ENCODE results near the gene GPR4.
"Not testable (repeated sequence)": the region's sequence is repeated elsewhere in the genome, so short reads cannot be mapped to it uniquely, and the experiment has no call there.

GPR4 gene

DNA sequence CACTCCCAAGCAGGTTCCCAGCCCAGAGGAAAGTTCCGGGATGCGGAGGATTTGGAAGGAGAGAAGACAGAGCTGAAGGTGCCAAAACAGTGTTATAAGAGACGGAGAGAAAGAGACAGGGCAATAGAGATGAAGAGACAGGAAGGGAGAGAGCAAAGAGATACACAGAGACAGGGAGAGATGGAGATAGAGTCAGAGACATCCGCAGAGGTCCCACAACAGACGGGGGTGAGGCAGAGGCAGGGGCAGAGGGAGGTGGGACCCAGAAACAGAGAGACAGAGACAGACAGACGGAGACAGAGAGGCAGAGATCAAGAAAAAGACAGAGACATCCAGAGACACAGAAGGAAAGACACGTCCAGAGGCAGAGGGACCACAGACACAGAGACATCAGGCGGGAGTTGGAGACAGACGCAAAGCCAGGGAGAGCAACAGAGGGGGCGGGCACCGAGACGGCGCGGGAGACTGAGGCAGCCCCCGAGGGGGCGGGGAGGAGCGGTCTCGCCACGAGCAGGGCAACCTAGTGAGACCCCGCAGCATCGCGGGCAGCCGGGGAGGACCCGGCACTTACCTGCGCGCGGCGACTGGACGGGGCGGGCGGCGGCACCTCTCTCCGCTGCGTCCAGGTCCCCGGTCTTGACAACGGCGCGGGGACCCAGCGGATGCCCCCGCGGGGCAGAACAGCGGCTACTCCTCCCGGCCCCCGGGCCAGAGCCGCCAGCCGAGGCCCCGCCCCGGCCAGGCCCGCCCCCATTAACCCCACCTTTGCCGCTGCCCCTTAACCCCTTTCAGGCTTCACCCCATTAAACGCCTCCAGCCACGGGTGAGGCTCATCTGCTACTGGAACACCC lies at the start of gene GPR4:
GPR4 (minus strand) TSS at position 689 of the 851 bp plus-strand sequence. CDS start 10,346 bp downstream, outside the sequence.
- DNase-seq (ENCODE audit: low read depth): no peak

DNA sequence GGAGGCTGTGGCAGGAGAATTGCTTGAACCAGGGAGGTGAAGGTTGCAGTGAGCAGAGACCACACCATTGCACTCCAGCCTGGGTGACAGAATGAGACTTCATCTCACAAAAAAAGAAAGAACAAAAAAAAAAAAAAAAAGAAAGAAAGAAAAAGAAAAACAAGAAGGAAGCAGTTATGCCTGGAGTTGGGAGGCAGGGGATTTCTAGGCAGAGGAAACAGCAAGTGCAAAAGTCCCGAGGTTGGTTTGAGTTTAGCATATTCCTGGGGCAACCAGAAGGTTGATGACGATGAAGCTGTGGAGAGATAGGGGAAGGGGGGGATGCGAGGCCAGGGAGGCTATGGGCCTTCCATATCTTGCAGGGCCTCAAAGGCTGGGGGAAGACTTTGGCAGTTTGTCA lies 48.7 kb upstream of the GPR4 start:
- no peak for DNase-seq (ENCODE audit: low read depth)

DNA sequence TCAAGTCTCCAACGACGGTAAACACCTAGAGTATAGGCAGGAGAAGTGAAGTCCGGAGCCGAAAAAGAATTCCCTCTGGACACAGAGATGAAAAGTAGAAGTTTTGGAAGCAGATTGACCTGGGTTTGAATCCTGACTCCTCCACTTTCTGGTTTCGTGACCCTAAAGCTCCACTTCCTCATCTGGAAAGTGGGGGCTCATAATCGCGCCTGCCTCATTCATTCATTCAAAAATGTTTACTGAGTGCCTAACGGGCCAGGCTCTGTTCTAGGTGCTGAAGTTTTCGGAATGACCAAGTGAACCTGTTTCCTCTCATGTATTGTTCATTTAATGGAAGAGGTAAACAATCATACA lies 44.3 kb upstream of the GPR4 start:
- no peak for DNase-seq (ENCODE audit: low read depth)

DNA sequence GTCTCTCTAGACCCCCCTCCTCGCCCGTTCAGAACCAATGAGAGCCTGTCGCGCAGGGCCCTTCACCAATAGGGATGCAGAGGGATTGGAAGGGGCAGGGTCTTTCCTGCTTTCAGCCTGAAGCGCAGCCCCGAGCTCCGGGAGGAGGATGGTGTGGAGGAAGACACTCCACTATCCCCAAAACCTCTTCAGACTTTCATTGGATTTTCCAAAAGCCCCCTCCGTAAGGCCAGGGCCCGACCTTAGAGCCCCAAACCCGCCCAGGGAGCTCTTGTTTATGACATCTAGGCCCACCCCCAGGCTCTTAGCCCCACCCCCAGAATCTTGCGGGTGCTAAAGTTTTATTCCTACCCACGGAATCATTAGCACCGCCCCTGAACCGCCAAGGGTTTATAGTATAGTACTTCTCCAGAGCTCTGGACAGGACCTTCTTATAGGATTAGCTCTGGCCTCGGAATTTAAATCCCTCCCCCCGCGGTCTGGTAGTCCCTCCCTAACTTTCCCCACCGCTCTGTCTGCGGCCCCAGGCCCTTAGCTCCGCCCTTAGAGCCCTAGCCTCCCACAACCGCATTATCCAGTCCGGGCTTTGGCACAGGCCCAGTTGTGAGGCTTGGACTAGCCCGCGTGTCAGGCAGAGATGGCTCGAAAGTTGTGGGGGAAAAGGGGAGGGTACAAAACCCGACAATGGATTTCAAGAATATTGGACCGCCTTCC lies 43.8 kb upstream of the GPR4 start:
- DNase-seq (ENCODE audit: low read depth): no peak

DNA sequence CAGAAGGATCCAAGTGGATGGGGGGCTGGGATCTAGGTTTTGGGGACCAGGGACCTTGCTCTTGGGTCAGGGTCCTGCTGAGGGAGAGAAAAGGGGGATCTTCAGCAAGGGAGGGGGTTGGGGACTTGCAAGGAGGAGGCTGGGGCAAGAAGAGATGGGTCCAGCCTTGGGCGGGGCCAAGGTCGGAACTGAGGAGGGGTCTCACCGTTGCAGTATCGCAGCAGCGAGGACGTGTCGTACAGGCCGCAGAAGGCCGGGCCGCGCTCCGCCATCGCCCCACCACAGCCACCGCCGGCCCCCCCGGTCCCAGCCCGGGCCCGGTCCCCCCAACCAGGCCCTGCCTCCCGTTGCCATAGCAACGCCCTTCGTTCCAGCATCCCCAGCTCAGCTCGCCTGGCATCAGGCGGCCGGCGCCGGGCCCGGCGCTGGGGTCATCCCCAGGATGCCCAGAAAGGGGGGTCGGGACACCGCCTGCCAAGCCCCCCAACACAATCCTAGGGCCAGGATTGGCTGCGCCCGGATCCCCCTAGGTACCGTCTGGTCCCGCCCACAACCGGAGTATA lies 43.1 kb upstream of the GPR4 start:
- no peak for DNase-seq (ENCODE audit: low read depth)

DNA sequence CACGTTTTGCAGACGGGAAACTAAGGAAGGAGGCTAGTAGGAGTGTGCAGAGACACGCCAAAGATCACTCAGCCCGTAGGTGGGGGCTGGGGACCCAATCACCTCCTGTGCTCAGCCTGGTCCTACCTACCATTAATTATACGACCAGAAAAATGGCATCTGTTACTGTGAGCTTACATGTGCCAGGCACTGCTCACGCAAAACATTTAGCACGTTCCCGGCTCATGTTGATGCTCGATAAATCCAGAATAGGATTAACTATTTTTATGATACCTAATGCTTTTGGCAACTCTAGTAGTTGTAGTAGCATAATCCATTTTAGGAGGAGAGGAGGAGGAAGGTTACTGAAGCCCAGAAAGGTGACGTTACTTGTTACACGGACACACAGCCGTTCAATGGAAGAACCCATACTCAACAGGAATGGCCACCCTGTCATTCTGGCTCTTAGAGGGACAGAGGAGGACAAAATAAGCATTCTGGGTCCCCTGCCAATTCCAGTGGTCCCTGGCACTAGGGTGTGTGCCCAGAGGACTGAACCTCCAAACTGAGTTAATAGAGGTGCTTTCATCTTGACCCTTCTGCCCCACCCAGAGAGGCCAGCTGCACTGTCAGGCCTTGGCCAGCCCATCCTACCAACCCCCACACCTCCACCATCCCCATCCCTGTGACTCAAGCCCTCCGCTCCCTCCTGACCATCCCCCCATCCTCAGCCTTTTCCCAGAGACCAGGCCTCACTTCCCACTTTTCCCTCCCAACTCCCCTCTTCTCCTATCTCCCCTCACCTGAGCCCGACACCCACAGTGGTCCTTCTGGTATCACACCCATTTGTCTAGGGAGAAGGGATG lies 42.1 kb upstream of the GPR4 start:
- no peak for DNase-seq (ENCODE audit: low read depth)

DNA sequence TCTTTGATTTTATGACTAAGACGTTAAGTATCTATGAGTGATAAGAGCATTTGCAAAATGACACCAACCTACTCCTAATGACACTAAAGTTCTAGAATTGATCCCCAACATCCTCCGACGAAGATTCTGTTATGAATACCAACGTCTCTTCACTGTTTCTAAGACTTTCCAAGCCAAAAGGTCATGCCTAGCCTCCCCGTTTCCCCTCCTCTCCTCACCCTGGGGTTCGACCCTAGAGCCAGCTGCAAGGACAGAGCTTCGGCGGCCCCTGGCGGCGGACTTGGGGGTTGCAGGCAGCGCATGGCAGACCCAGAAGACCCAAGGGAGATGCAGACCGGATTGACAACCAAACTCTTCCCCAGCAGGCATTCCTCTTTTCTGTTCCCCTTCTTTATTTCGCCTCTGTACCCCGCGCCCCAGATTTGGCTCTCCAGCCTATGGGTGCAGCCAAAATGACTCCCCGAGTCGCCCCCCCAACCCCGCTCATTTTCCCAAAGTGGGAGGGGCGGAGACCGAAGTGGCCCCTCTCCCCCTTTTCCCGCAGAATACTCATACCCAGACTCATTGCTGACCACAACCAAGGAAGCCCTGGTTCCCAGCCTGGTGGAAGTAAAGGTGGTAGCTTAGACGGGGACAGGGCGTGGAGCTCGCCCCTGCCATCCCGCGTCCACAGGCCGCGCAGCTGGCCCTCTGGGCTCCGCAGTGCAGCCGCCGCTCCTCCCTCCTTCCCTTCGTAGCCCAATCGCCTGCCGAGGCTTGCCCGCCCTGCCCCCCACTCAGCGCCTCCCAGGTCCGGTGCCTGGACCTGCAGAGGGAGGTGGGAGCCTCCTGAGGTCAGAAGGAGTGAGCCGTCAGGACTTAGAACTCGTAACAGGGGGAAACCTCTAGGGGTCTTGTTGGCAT lies 41.3 kb upstream of the GPR4 start:
- no peak for DNase-seq (ENCODE audit: low read depth)

DNA sequence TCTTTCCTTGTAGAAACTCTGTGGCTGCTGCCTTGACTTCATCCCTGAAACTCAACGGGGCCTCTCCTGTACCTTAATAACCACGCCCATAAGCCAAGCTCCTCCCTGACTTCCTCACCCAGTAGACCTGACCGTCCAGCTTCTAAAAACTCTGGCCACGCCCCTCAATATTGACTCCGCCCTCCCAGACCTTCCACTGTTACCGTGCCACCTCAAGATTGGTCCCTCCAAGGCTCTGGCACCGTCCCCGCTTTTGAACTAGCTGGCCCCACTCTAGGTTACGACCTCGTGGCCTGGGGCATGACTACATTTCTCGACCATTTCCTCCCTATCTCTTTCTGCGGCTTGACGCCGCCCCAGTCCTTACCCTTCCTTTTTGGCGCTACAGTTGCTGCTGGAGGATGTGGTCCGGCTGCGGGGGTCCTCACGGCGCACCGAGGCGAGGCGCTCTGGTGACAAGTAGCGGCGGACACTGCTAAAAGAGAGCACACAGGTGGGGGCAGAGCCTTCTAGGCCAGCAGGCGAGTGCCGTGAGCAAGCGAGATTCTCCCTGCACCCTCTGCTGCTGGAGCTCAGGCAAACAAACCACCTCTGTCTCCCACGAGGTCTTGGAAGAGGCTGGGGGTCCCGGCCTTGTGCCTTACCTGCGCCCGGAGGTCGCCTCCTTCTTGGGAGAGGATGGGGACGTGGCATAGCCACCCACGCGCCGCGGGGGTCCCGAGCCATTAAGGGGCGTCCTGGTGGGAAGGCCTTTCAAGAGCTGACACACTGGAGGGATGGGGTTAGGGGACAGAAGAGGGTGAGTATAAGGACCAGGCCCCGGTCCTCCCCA lies 39.5 kb upstream of the GPR4 start:
- DNase-seq (ENCODE audit: low read depth): no peak

DNA sequence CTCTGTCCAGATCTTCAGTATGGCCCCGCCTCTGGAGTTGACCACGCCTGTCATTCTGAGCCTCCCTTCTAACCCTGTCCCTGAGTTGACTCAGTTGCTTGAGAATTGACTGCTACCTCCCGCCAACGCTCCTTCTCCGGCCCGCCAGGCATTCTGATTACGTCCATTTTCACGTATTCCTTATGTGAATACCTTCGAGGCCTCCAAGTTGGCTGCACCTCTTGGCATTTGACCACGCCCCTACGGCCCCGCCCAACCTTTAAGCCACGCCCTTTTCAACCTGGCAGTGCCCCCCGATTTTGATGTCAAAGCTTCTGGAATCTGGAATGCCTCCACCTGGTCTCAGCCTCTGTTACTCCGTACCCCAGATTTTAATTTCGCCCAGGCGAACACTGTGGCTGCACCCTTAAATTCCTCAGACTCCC lies 38.8 kb upstream of the GPR4 start:
- no peak for DNase-seq (ENCODE audit: low read depth)

DNA sequence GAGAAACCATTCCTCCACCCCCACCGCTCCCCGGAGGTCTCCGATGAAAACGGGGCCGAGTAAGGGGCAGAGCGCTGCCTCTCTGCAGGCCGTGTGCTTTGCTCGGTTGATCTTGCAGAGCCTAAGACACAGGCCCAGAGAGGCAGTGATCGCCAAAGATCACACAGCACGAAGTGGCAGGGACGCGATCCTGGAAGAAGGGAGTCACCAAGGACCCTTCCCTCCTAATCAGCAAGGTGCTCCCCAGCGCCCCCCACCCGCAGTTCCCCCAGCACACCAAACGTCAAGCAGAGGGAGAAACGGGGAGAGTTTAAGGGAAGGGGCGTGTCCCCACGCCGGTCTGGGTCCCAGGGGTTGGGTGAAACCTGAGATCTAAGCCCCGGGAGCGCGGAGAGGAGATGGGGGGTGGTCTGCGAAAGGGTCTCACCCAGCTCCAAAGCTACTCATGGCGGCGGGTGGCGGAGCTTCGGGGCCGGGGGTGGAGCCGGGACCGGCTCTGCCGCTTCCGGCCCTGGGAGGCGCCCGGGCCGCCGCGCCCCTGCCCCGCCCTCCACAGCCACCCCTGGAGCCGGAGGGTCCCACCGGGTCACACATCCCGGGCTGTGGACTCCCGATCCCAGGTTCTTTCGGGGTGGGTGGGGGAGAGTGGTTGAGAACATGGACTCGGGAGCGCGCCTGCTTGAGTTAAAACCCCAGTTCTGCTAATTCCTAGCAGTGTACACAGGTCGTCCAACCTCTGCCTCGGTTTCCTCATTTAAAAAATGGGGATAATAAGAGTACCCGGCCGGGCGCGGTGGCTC lies 37.1 kb upstream of the GPR4 start, which contains the start of gene EML2:
EML2 (minus strand) TSS at position 468 of the 800 bp plus-strand sequence; CDS start at position 447, 21 bp downstream.
- no peak for DNase-seq (ENCODE audit: low read depth)

DNA sequence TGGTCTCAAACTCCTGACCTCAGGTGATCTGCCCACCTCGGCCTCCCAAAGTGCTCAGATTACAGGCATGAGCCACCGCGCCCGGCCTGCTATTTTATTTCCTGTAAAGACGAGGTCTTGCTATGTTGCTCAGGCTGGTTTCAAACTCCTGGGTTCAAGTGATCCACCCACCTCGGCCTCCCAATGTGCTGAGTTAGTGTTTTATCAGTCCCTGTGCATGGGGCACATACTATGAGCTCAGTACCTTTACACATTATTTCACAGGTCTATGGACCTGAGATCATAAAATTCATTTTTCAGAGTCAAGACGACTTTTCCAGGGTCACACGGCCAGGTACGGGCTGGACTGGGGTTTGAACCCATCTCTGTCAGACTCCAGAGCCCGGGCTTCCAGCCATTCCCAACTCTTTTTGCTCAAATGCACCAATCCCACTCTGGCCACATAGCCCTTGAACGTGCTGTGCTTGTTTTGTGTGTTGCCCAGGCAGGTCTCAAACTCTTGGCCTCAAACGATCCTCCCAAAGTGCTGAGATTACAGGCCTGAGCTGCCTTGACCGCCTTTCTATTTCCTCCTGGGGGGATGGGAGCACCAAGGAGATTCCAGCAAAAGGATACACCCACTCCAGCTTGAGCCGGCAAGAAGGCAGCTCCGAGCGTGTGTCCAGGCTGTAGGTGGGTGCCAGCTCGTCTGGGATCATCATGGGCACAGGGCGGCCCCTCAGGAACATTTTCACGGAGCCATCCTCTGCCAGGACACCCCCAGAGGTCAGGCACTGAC lies 36.1 kb upstream of the GPR4 start:
- no peak for DNase-seq (ENCODE audit: low read depth)

DNA sequence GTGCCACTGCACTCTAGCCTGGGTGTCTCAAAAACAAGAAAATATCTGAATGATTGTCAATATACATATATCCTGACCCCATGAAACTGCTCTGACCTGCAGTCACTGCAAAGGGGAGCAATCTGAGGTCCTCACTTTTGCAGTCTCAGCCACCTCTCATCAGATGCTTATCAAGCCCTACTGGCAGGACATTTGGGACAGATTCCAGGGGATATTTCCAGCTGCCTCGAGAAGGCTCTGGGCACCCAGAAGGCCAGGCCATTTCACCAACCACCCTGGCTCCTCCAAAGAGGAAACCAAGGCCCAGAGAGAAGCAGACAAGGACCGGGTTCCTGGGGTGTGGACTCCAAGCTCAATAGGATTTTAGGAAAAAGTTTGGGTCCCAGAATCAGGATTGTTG lies 34.9 kb upstream of the GPR4 start:
- no peak for DNase-seq (ENCODE audit: low read depth)

DNA sequence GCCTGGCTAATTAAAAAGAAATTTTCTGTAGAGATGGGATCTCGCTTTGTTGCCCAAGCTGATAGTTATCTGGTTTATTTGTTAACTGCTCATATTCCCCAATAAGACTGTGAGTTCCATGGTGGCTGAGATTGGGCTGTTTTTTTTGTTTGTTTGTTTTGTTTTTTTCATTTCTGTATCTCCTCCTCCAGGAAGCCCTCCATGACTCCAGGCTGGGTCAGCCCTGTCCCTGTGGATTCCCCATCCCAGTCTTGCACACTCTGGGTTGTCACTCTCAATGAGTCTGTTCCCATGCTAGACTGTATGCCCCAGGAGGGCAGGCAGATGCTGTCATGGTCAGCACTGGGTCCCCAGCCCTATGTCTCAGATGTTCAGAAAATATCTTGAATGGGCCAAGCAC lies 34.3 kb upstream of the GPR4 start:
- DNase-seq (ENCODE audit: low read depth): no peak

DNA sequence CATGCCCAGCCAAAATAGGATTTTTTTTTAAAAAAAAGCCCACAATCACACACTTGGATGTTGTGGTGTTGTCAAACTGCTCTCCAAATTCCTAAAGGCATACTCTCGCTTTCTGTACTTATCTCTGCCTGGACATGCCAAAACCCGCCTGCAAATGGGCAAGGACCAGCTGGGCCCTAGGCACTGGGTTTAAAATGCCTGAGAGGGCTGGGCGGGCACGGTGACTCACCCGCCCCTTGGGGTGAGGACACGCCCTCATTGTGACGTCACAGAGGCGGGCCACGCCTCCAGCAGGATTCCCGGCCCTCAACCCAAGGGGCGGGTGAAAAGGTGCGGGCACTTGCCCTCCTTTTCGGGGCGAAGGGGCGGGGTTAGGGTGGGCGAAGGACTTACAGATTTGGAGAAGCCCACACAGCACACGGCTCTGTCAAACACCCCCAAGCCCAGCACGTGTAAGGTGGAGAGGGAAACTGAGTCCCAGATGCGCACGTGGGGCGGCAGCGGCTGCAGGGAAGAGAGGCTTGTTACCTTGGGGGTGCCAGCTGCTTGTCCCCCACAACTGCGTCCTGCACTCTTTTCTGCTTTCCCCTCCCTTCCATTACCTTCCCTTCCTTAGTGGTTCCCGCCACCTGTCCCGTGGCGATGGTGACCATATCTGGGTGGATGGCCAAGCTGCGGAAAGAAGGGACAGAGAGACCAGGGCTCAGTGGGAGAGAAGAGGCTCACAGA lies 30.6 kb upstream of the GPR4 start:
- no peak for DNase-seq (ENCODE audit: low read depth)

DNA sequence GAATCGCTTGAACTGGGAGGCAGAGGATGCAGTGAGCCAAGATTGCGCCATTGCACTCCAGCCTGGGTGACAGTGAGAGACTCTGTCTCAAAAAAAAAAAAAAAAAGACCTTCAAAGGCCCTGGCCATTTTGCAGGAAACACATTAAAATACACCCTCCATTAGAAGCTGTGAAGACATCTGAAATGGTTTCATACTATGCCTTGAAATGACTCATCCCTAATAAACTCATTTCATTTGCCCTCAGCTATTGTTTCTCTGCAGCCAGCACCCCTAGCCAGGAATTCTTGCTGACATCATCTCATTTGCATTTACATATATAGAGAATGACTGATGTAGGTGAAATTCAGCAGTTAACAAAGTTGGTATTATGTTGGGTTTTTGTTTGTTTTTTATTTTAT lies 28.5 kb upstream of the GPR4 start:
- DNase-seq (ENCODE audit: low read depth): peak; percentile 85

DNA sequence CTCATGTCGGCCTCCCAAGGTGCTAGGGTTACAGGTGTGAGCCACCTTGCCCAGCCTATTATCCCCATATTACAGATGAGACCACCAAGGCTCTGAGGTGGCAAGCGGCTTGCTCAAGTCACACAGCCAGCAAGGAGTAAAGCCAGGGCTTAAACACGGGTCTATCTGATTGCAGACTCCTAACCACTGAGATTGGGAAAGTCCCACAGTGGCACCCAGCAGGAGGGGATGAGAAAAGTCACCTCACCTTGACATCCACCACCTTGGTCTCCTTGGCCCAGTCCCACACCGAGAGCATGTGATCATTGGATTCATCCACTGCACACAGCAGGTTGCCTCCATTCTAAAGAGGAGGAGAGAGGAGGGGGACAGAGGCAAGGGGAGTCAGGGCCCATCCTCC lies 27.7 kb upstream of the GPR4 start:
- DNase-seq (ENCODE audit: low read depth): no peak

DNA sequence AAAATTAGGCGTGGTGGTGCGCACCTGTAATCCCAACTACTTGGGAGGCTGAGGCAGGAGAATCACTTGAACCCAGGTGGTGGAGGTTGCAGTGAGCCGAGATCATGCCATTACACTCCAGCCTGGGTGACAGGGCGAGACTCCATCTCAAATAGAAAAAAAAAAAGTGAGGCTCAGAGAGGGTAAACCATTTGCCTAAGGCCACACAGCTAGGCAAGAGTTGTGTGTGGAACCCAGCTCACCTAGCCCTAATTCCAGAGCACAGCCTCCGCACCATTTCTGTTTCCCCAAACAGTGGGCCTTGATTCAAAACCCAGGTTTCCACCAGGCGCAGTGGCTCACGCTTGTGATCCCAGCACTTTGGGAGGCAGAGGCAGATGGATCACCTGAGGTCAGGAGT lies 26.2 kb upstream of the GPR4 start:
- DNase-seq (ENCODE audit: low read depth): not testable (repeated sequence)

DNA sequence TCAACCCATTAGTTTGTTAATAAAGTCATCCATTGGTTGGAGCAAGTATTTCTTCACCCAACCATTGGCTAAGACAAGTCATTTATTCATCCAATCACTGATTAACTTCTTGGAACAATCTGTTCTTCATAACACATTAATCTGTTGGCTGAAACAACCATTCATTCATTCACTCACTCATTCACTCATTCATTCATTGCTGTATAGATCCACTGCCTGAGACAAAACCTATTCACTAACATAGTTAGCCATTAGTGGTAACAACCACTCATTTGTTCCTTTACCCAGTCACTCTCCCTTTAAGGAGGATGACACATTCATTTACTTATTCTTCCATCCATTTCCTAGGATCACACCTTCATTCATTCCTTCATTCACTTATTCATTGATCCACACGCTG lies 22.0 kb upstream of the GPR4 start:
- DNase-seq (ENCODE audit: low read depth): no peak
